H1 (cell line): ENCODE data around the gene GLS. TPM values are rescaled to one million over a fixed set of nuclear protein-coding genes. Genes with fewer than 3 reads are reported as not detected.
"Not testable (repeated sequence)": the region's sequence is repeated elsewhere in the genome, so short reads cannot be mapped to it uniquely, and the experiment has no call there.

Experiments
- CTCF ChIA-PET: fragments of 300-600 bp; sonication (Branson Sonifier 250); formaldehyde crosslinking; loops from one replicate; lab custom pipeline; 2021; ENCODE audit not compliant: partially characterized antibody; lab: Charles Lee
- POLR2A ChIA-PET: fragments of 300-600 bp; sonication (Branson Sonifier 250); formaldehyde crosslinking; loops from one replicate; lab custom pipeline; 2021; ENCODE audit warnings: inconsistent platforms; ENCODE audit not compliant: partially characterized antibody; lab: Charles Lee
- DNase-seq, 2 experiments: peaks; one replicate each; pipeline versions ENCODE4 v3.0.0 to v3.0.0-alpha.2; 2010 to 2022; ENCODE audit warnings: low spot score in 2 of 2, low read depth in 1 of 2, mixed read lengths in 1 of 2
- FAIRE-seq: peaks from 2 replicates; lab custom pipeline; 2011; peaks lifted over from hg19 to GRCh38; lab: Jason Lieb, UNC
- H2AFZ ChIP-seq: 2 replicates; pipeline ENCODE4 v1.8.1; 2012; ENCODE audit warnings: low read length, inconsistent platforms
- H2AK5ac ChIP-seq: 2 replicates; pipeline ENCODE4 v1.6.1; 2013; ENCODE audit warnings: low read depth, low read length
- H2BK120ac ChIP-seq: replicated peaks from 2 replicates; pipeline ENCODE3; 2013; ENCODE audit warnings: low read depth, low read length, inconsistent platforms
- H2BK12ac ChIP-seq: 2 replicates; pipeline ENCODE4 v1.6.1; 2013; ENCODE audit warnings: low read depth, low read length
- H2BK15ac ChIP-seq: 2 replicates; pipeline ENCODE4 v1.6.1; 2013; ENCODE audit warnings: low read length
- H2BK20ac ChIP-seq: 2 replicates; pipeline ENCODE4 v1.6.1; 2013; ENCODE audit warnings: low read length
- H2BK5ac ChIP-seq: 2 replicates; pipeline ENCODE4 v1.6.1; 2013; ENCODE audit warnings: low read depth, low read length
- H3K14ac ChIP-seq: 2 replicates; pipeline ENCODE4 v1.6.1; 2013; ENCODE audit warnings: inconsistent platforms; ENCODE audit not compliant: insufficient read length
- H3K18ac ChIP-seq: 2 replicates; pipeline ENCODE4 v1.6.1; 2013; ENCODE audit warnings: low read length; ENCODE audit errors: extremely low read depth
- H3K23ac ChIP-seq: 2 replicates; pipeline ENCODE4 v1.6.1; 2013; ENCODE audit warnings: inconsistent platforms; ENCODE audit not compliant: insufficient read length
- H3K23me2 ChIP-seq: 2 replicates; pipeline ENCODE4 v1.6.1; 2013; ENCODE audit warnings: low read depth, low read length
- H3K27ac ChIP-seq: 2 replicates; pipeline ENCODE4 v1.6.1; 2011; ENCODE audit warnings: low read depth, low read length, inconsistent platforms
- H3K27me3 ChIP-seq, 4 experiments: replicated peaks in 1 of 4; 1 replicate in 1 of 4; 2 replicates in 3 of 4; pipeline versions ENCODE4 v1.6.1 to v1.8.1; 2011 to 2013; ENCODE audit warnings: low read length in 3 of 4, mild to moderate bottlenecking in 3 of 4, inconsistent platforms in 2 of 4, mixed read lengths in 2 of 4, moderate library complexity in 1 of 4; ENCODE audit not compliant: control insufficient read depth in 3 of 4, insufficient read depth in 3 of 4; ENCODE audit errors: extremely low read depth in 1 of 4
- H3K36me3 ChIP-seq, 4 experiments: 2 replicates each; pipeline versions ENCODE4 v1.6.1 to v1.8.1; 2011 to 2013; ENCODE audit warnings: mild to moderate bottlenecking in 4 of 4, low read length in 3 of 4, moderate library complexity in 2 of 4, control low read depth in 1 of 4, inconsistent platforms in 1 of 4; ENCODE audit not compliant: insufficient read depth in 4 of 4, control insufficient read depth in 2 of 4
- H3K4ac ChIP-seq: replicated peaks from 2 replicates; pipeline ENCODE3; 2013; ENCODE audit warnings: low read length, low read depth, mixed read lengths, inconsistent platforms; ENCODE audit not compliant: insufficient read length
- H3K4me1 ChIP-seq, 4 experiments: replicated peaks in 1 of 4; 1 replicate in 1 of 4; 2 replicates in 3 of 4; pipeline versions ENCODE4 v1.6.1 to v1.8.1; 2011 to 2013; ENCODE audit warnings: low read length in 3 of 4, inconsistent platforms in 2 of 4, mixed read lengths in 1 of 4; ENCODE audit not compliant: insufficient read depth in 4 of 4, control insufficient read depth in 3 of 4
- H3K4me2 ChIP-seq, 2 experiments: 2 replicates each; pipeline versions ENCODE4 v1.6.1 to v1.8.1; 2011 to 2013; ENCODE audit warnings: low read depth in 2 of 2, low read length in 2 of 2, control low read depth in 1 of 2, inconsistent platforms in 1 of 2, mild to moderate bottlenecking in 1 of 2; ENCODE audit not compliant: insufficient read depth in 1 of 2
- H3K4me3 ChIP-seq, 4 experiments: fragments of 200-600, 300-600 bp in 1 of 4; sonication (generic), shearing (Covaris generic), sonication (Bioruptor Twin) in 1 of 4; 2 replicates each; pipeline versions ENCODE4 v1.5.1 to v1.8.1; 2011 to 2016; ENCODE audit warnings: low read length in 4 of 4, low read depth in 3 of 4, control low read depth in 2 of 4, inconsistent platforms in 2 of 4, mild to moderate bottlenecking in 2 of 4, mixed read lengths in 1 of 4, moderate library complexity in 1 of 4; ENCODE audit not compliant: insufficient read depth in 2 of 4; ENCODE audit errors: extremely low read depth in 1 of 4
- H3K56ac ChIP-seq: replicated peaks from 2 replicates; pipeline ENCODE3; 2013; ENCODE audit warnings: low read depth, mild to moderate bottlenecking, mixed read lengths, low read length, inconsistent platforms; ENCODE audit not compliant: insufficient read length
- H3K79me1 ChIP-seq: 2 replicates; pipeline ENCODE4 v1.6.1; 2013; ENCODE audit warnings: low read depth, low read length, control low read depth
- H3K79me2 ChIP-seq, 2 experiments: 2 replicates each; pipeline versions ENCODE4 v1.6.1 to v1.8.1; 2012 to 2013; ENCODE audit warnings: low read length in 2 of 2, mild to moderate bottlenecking in 2 of 2, inconsistent platforms in 1 of 2; ENCODE audit not compliant: insufficient read depth in 2 of 2, control insufficient read depth in 1 of 2
- H3K9ac ChIP-seq, 4 experiments: replicated peaks in 1 of 4; 1 replicate in 1 of 4; 2 replicates in 3 of 4; pipeline versions ENCODE4 v1.6.1 to v1.8.1; 2011 to 2013; ENCODE audit warnings: low read depth in 3 of 4, low read length in 3 of 4, control low read depth in 2 of 4, mild to moderate bottlenecking in 2 of 4, moderate library complexity in 2 of 4, inconsistent platforms in 1 of 4; ENCODE audit errors: extremely low read depth in 1 of 4
- H3K9me3 ChIP-seq, 2 experiments: 2 replicates each; pipeline versions ENCODE4 v1.6.1 to v1.8.1; 2012 to 2013; ENCODE audit warnings: mild to moderate bottlenecking in 2 of 2, moderate library complexity in 2 of 2, control low read depth in 1 of 2, inconsistent platforms in 1 of 2, low read depth in 1 of 2, low read length in 1 of 2, mixed read lengths in 1 of 2; ENCODE audit not compliant: insufficient read depth in 2 of 2
- H4K20me1 ChIP-seq, 2 experiments: replicated peaks in 1 of 2; 2 replicates each; pipeline versions ENCODE3 to v1.8.1; 2011 to 2013; ENCODE audit warnings: inconsistent platforms in 2 of 2, low read length in 2 of 2, mild to moderate bottlenecking in 1 of 2; ENCODE audit not compliant: insufficient read depth in 2 of 2, control insufficient read depth in 1 of 2
- H4K5ac ChIP-seq: 2 replicates; pipeline ENCODE4 v1.6.1; 2013; ENCODE audit warnings: low read length, low read depth, mixed read lengths, inconsistent platforms; ENCODE audit not compliant: insufficient read length
- H4K8ac ChIP-seq: 2 replicates; pipeline ENCODE4 v1.8.0; 2013; ENCODE audit warnings: mild to moderate bottlenecking, moderate library complexity, low read length, inconsistent platforms; ENCODE audit not compliant: insufficient read depth; ENCODE audit errors: extremely low read depth
- H4K91ac ChIP-seq: replicated peaks from 2 replicates; pipeline ENCODE3; 2013; ENCODE audit warnings: low read length, mixed read lengths, inconsistent platforms; ENCODE audit not compliant: insufficient read length
- WGBS, 2 experiments: shearing (Covaris generic) in 1 of 2; methylation state at CpG; one replicate each; pipeline versions ENCODE4 v1.1.6 to v1.1.7; 2013 to 2015; ENCODE audit warnings: low lambda C conversion rate in 2 of 2, mixed read lengths in 2 of 2, inconsistent platforms in 1 of 2, low coverage in 1 of 2, missing lambda C conversion rate in 1 of 2; ENCODE audit not compliant: insufficient replicate concordance in 2 of 2, insufficient coverage in 1 of 2, insufficient read length in 1 of 2; ENCODE audit errors: extremely low coverage in 1 of 2, missing lambda C conversion rate in 1 of 2; 5-methylcytosine and 5-hydroxymethylcytosine counted together
- polyA plus RNA-seq, 7 experiments: library from polyadenylated mRNA; depleted of rRNA in 3 of 7; stranded (reverse) in 5 of 7; unstranded in 2 of 7; fragments of >200 nt in 5 of 7; fragments of 200-250 nt in 2 of 7; gene quantifications; 1 replicate in 5 of 7; 2 replicates in 1 of 7; 4 replicates in 1 of 7; pipeline versions ENCODE4 v1.2.1 to v1.2.3, GENCODE V29; 2011 to 2013; ENCODE audit warnings: missing spikeins in 2 of 7, mixed read lengths in 2 of 7
- total RNA-seq: library from RNA; stranded (reverse); fragmentation: NEBNext Ultra II Directional; extraction: Animal tissue kit (Norgen Biotek cat#: 25700); gene quantifications from 2 replicates; pipeline ENCODE4 v1.2.1, GENCODE V29; 2021

Gene GLS
- total and polyA plus RNA-seq, 2 of the 8 experiments (the other 6 are each of a cell fraction or from before 2014, with no cell fraction given): 15.7 to 89.8 TPM

GRCh38 chr2:190995315-190995714, 114.7 kb downstream of the GLS start:
- H3K9me3 ChIP-seq, H4K20me1 ChIP-seq, H4K91ac ChIP-seq, H4K8ac ChIP-seq, H3K18ac ChIP-seq, H2BK12ac ChIP-seq, H3K23me2 ChIP-seq, H3K27me3 ChIP-seq, H2AFZ ChIP-seq, H2BK15ac ChIP-seq, H3K56ac ChIP-seq, H2BK20ac ChIP-seq, H3K4me1 ChIP-seq, POLR2A ChIA-PET, H3K4me3 ChIP-seq, H3K79me2 ChIP-seq, H3K79me1 ChIP-seq, FAIRE-seq, H3K27ac ChIP-seq, DNase-seq, H2AK5ac ChIP-seq, H3K4me2 ChIP-seq, H3K9ac ChIP-seq, H2BK5ac ChIP-seq, H4K5ac ChIP-seq, H3K23ac ChIP-seq, H3K14ac ChIP-seq, H2BK120ac ChIP-seq, H3K4ac ChIP-seq: not testable (repeated sequence)
- CTCF ChIA-PET: interaction anchor here (1.0 to 2.6 kb wide), 5 partner anchors 8 to 131 kb away, joined by 4 to 16 read pairs (median 8); no protein-coding TSS in a partner anchor
- peaks cover 11 to 67% (median 50%) of the 10 kb centered on the region in 4 experiments for H3K36me3 ChIP-seq
- 88% methylated on average over 3 of the region's 3 CpGs; no CpG with 5 or more reads in 1 of the 2 experiments for WGBS, 2 experiments
